GM19395 (cell line): ENCODE results near the gene UBE2V1.
"Not testable (repeated sequence)": the region's sequence is repeated elsewhere in the genome, so short reads cannot be mapped to it uniquely, and the experiment has no call there.

Experiments
- ATAC-seq: cut with Tn5 transposase; IDR thresholded peaks from one replicate; pipeline ENCODE4 v1.9.1; 2021; ENCODE audit warnings: mild to moderate bottlenecking, moderate library complexity; ENCODE audit not compliant: unreplicated experiment

UBE2V1 gene

DNA sequence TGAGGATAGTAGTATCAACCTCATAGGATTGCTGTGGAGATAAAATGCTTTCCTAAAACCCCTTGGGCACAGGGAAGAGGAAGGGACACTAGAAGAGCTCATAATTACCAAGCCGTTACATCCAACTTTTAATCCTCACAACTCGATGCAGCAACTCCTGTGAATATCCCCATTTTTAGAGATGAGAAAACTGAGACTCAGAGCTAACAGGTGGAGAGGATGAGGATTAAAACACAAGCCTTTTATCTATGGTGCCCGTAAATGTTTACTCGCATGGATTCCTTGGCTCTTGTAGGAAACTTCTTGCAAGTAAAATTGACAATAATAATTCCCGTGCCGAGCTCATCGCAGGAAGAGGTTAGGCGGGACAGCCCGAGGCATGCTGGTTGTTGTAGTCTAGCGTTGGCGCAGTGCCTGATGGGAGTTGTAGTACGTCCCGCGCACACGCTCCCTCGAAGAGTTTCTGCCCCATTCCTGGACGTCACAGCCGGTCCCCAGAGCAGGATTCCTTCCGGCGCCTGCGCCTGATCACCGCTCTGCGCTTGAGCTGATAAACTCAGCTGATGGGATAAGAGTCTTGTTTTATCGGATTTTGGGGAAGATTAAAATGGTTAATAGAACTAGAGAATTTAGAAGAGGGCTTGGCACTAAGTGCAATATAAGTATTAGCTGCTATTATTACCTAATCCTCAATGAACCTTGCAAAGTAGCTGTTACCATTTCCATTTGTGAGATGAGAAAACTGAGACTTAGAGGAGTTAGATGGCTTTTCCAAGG is 2.8 kb upstream of the UBE2V1 start:
- peak; percentile 75 for ATAC-seq

GRCh38 chr20:50115041-50115512 is 2.1 kb upstream of the UBE2V1 start:
- ATAC-seq: no peak

- ATAC-seq: no peak
These were observed 672 bp upstream of the UBE2V1 start for GRCh38 chr20:50113420-50114224.

- ATAC-seq: no peak
These were observed 988 bp downstream of the UBE2V1 start for GRCh38 chr20:50111829-50112495.

- no peak for ATAC-seq
These were observed 1.7 kb downstream of the UBE2V1 start for GRCh38 chr20:50111120-50111828.

DNA sequence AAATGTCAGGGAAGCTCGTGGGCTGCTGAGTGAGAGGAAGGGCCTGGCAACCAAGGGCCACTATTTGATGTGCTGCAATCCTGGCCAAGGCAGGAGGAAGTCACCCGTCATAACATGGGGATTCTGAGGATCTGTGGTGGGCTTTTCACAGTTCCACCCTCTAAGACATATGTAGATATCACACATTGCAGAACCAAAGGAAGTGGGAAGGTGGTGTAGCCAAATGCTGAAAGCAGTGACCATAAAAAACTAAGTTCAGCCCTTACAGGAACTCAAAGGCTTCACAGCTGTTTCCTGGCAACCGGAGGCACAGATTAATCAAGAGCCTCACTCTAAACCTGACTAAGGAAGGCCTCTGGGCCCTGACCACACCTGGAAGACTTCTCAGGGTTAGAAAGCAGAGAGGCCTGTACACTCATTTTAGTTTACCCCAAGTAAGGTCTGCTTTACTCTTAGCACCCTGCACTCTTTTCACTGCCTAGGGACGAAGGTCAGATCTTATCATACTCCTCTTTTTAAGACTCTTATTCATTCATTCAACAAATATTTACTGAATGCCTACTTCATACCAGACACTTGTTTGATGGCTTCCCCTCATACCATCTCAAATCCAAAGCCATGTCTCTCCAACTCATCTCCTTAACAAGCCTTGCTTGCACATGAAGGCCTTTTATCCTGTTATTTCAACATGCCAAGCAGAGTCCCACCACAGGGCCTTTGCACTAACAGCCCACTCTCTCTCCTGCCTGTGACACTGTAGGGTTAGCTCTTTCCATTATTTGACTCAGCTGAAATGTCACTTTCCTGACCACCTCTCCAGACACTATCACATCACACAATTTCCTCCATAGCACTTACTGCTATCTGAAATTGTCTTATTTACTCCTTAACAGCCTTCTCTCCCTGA is 2.6 kb downstream of the UBE2V1 start:
- no peak for ATAC-seq

DNA sequence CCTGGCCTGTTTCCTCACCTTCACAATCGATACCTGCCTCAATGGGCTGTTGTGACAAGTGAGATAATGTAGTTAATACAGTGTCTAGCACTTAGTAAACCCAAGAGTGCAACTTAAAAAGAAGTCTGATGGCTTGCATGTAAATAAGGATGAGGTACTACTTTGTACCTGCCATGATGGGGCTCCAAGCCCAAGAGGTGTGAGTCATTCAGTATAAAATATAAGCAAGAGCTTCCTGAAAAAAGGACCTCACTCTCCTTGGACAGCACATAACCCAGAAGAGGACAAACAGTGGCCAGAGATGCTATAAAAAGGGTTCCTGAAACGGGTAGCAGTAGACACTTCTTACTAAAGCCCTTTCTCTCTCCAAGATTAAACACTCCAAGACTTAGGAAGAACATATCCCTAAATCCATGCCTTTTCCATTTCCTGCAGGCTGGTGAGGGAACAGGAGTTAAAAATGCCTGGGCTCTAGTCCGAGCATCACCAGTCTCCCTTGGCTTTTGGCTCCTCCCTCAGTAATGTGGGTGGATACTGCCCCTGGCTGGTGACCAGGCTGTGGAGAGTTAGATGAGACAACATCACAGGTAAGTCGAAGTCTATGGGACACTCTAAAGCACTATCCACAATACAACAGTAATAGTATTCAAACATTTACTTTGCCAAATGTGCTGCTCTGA is 4.3 kb downstream of the UBE2V1 start:
- ATAC-seq: no peak

DNA sequence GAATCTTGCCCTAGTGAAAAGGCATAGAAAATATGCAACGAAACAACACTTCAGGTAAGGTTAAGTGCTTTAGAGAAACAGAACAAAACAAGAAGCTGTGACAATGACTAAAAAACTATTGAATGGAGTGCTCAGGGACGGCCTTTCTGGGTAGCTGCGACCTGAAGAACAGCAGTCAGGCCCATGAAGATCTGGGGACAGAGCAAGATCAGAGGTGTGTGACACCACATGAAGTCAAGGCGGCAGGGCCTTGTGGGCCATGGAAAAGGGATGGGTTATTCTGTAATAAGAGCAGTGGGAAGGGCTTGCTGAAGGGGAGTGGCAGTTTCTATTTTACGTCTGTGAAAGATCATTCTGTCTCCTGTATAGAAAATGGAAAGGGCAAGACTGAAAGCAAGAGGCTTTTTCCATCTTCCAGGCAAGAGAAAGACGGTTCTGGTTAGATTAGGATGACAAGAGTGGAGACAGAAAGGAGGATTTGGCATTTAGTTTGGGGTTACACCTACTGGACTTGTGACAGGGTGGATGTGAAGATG is 5.1 kb downstream of the UBE2V1 start:
- no peak for ATAC-seq

DNA sequence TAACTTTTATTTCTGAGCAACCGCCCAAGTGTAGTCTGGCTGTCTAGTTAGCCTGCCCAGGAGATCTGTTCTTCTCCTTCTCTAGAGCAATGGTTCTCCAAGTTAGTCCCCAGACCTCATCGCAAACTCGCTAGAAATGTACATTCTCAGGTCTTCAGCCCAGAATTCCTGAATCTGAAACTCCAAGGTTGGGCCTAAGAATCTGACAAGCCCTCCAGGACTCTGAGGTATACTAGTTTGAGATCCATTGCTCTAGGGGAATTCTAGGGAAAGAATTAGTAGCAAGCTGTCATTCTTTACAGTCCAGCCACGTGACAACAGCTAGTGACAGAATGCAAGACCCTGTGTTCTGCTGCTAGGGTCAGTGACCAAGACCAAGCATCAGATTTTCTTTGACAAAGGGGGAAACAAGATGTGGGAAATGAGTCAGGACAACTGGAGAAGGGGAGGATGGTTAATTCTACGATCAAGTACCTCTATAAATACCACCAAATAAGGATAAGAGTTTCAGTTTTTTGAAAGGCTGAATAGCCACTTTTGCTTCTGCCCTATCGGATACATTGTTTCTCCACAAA is 5.8 kb downstream of the UBE2V1 start:
- no peak for ATAC-seq

GRCh38 chr20:50106669-50107068 is 6.3 kb downstream of the UBE2V1 start:
- ATAC-seq: not testable (repeated sequence)

DNA sequence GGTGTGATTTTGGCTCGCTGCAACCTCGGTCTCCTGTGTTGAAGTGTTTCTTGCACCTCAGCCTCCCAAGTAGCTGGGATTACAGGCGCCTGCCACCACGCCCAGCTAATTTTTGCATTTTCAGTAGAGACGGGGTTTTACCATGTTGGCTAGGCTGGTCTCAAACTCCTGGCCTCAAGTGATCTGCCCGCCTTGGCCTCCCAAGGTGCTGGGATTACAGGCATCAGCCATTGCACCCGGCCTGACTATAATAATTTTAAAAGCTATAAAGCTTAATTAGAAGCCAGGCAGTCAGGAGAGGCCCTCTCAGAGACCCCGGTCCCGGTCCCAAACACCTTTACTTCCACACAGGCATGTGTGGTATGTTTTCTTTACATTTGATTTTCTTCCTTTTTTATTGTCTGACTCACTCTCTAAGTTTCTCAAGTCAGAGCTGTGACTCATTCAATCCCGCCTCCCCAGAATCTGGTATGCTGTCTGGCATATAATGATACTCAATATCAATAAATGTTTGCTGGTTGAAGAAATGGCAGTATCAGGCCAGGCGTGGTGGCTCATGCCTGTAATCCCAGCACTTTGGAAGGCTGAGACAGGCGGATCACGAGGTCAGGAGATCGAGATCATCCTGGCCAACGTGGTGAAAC is 9.4 kb downstream of the UBE2V1 start:
- ATAC-seq: not testable (repeated sequence)

DNA sequence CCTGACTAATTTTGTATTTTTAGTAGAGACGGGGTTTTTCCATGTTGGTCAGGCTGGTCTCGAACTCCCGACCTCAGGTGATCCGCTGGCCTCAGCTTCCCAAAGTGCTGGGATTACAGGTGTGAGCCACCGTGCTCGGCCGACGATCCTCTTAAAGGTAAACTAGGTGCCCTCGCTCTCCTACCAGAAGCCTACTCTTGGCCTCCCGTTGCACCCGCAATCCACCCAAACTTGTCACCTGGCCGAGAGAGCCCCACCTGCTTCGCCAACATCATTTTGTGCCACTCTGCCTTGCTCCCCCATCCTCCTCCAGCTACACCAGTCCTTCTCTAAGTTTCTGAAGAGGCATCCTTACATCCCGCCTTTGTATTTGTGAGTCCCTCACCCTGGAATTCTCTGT is 10.4 kb downstream of the UBE2V1 start:
- ATAC-seq: not testable (repeated sequence)

DNA sequence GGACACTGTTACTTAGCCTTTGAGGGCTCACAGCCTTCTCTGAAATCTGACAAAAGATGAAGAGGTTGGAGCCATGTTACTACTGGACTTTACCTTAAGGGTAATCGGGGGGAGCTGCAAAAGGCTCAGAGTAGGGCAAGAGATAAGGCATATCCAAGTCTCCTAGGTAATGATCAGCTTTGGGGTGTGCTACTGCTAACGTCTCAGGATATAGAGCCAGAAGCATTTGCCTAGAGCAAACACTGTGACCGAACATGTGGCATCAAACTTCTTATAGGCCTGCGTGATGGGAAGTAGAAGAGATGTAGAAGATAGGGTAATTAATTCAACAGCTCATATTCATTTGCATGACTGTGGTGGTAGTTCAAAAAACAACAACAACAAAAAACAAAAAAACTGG is 11.1 kb downstream of the UBE2V1 start:
- no peak for ATAC-seq

DNA sequence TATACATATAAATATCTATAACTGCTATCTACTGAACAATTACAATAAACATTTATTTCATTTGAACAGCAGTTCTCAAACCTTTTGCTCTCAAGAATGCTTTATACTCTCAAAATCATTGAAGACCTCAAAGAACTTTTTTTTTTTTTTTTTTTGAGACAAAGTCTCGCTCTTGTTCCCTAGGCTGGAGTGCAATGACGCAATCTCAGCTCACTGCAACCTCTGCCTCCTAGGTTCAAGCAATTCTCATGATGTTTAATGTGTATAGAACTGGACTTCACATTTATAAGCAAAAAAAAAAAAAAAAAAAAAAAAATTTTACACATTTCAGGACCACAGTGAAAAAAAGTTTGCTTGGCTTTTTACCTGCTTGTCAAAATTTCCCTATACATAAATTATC is 11.7 kb downstream of the UBE2V1 start:
- ATAC-seq: no peak

DNA sequence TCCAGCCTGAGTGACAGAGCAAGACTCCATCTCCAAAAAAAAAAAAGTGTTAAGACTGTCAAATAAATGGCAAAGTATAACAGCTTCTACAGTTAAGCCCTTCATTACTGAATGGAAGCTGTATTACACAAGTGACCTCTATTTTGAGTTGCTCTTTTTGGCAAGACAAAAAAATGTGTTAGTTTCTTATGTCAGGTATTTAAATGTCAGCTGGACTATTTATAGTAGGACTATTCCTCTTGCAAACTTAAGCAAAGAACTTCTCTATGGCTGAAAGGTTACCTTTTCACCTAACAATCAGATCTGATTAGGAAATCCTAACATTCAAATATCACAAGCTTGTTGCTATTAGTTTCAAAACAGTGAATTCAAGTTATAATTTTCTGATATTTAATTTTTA is 12.4 kb downstream of the UBE2V1 start:
- ATAC-seq: no peak

GRCh38 chr20:50099565-50099991 is 13.4 kb downstream of the UBE2V1 start:
- no peak for ATAC-seq

DNA sequence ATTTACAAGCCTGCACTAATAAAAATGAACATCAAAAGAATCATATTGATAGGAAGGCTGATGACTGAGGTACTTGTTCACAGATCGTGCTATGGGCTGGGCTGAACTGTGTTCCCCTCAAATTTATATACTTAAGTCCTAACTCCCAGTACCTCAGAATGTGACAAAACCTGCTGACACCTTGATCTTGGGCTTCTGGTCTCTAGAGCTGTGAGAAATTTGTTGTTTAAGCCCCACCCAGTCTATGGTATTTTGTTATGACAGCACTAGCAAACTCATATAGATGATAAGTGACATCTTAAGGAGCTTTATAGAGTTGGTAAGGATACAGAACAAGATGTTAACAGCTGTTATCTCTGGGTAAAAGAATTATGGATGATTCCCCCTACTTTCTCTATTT is 13.8 kb downstream of the UBE2V1 start:
- ATAC-seq: no peak

DNA sequence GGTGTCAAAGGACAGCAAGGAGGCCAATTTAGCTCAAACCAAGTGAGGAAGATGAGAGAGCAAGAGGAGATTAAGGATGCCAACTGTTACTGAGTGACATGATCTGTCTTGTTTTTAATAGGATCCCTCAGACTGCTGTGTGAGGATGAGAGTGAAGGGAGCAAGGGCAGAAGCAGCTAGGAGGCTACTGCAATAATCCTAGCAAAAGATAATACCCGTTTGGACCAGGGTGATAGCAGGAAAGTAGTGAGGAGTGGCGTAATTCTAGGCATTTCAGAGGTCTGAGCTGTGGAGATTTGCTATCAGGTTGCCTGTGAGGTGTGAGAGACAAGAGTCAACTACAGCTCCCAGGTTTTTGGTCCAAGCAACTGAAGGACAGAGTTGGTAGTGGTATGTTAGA is 14.7 kb downstream of the UBE2V1 start:
- no peak for ATAC-seq
